CD4-positive, alpha-beta T cell treated with Interleukin-21 for 1 hour (primary cell): ENCODE measurements around the gene ST6GALNAC3.

Experiments
- DNase-seq: peaks from one replicate; pipeline ENCODE4 v3.0.0-alpha.2; 2020

The ST6GALNAC3 gene

DNA sequence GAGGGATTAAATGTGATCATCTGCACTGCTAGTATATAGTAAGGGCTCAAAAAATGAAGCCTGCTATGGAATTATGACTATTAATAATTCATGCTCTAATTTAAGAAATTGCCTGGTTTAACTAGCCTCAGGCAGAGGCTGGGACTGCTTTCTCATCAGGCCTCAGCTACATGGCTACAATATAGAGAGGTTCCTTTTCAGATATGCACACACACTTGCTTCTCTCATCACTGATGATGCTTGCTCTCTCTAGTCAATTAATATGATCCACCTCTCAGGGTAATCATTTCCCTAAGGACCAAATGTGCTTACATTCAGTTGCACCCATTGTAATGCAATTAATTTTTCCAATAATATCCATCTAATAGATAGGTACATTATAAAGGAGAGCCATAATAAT lies 467.8 kb downstream of the ST6GALNAC3 start:
- DNase-seq: no peak

DNA sequence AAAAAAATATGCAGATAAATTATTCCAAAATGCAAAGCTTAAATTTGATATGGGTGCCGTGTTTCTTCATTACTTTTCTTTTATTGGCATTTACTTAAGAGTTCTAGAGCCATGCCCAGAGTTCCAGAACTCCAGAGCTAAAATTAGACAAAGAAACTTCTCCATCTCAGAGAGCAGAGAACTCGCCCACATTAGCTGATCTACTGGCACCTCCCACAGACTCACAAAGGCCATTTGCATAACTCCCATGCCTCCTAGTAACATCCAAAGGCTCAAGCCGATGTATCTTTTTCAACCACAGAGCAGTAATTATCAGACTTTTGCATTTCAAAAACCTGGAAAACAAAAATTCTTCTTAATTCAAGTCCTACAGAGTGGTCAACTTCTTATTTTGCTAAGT lies 468.9 kb downstream of the ST6GALNAC3 start:
- DNase-seq: no peak

DNA sequence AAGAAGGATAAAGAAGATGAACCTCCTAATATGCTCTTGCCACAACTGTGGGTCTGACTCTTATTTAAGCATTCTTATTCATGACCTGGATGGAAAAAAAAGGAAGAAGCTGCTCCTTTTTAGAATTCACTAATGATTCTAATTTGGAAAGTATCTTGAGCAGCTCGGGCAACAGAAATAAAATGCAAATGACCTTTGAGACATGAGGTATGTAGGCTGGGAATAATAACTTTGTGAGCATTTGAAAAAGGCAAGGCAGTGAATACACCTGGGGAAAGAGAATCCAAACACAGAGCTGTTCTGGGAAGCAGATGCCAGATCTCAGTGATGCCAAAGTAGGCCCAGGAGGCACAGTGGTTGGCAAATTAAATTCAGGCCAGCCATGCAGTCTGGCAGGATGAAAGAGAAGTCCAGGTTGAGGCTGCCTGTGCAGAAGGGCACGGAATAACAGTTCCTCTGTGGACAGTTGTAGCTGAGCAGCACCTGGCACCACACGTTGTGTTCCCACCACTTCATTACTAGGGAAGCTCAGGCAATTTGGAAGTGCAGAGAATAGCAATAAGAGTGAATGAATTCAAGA lies 471.9 kb downstream of the ST6GALNAC3 start:
- DNase-seq: no peak

GRCh38 chr1:76547916-76548315 lies 473.4 kb downstream of the ST6GALNAC3 start:
- DNase-seq: no peak

DNA sequence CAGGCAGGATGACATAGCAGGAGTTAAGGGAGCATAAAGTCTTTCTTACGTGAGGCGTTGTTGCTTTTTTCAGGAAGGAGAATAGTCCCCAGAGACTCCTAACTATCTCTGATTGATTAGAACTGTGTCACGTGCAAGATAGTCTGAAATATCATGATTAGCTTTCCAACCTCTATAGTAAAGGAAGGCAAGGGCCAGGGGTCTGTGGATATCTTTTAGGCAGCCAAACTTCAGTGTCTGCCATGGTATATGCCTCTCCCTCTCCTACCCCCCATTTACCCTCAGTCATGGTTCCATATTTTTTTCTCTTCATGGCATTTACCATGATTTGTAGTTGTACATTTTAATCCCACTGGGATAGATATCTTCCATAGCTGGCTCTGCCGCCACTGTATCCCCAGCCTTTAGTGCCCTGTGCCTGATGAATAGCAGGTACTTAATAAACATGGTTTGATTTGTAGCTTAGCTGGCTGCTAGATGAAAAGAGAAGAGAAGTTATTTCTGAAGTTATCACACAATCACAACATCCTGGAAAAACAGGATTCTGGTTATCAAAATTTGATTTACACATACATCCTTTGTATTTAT lies 474.1 kb downstream of the ST6GALNAC3 start:
- no peak for DNase-seq

- DNase-seq: no peak
Observed at GRCh38 chr1:76554283-76554682, 479.7 kb downstream of the ST6GALNAC3 start.

DNA sequence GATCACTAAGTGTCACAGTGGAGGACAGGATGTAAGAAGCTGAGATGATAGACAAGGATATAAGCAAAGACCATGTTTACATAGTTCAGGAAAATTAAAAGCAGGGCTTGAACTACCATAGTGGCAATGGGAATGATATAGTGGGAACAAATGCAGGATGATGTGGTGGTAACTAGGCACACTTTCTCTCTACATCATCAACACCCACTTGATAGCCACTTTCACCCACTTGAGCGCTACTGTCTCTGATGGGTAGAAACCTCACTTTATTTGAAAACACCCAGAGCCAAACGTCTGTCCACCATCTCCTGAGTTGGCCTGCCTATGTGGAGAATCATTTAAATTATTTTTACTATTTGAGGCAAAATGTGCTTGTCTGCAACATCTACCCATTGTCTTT lies 487.7 kb downstream of the ST6GALNAC3 start:
- DNase-seq: no peak

- no peak for DNase-seq
Observed at GRCh38 chr1:76568573-76569238, 494.2 kb downstream of the ST6GALNAC3 start.

GRCh38 chr1:76571248-76571647 lies 496.7 kb downstream of the ST6GALNAC3 start:
- no peak for DNase-seq

- DNase-seq: no peak
Observed at GRCh38 chr1:76572229-76572628, 497.7 kb downstream of the ST6GALNAC3 start.

- no peak for DNase-seq
Observed at GRCh38 chr1:76576876-76577524, 502.5 kb downstream of the ST6GALNAC3 start.

DNA sequence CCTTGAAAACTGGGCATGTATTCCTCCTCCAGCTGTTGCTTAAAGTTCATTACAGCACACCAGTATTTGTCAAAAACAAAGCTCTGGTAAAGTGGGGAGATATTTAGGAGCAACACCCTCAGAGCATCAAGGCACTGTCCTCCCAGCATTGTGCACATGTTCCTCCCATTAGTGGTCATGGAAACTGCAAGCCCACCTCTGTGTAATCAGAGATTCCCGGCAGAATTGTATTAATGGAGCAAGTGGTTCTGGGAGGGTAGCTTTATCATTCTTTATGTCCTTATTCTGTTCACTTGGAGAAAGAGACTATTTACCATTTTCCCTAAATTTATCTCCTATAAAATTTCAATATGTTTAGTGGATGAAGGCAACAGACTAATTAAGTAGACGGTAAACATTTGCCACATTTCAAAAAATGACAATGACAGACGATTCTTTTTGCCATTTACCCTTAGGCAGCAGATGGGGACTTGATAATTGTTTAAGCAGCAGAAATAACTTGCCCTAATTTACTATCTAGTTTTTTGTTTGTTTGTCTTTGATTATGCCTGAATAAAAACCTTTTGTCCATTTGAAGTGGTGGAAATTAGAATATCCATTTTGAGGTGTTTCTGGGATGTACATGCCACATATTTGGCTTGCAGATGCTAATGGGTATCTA lies 503.1 kb downstream of the ST6GALNAC3 start:
- no peak for DNase-seq

- DNase-seq: no peak
Observed at GRCh38 chr1:76580206-76580605, 505.7 kb downstream of the ST6GALNAC3 start.

DNA sequence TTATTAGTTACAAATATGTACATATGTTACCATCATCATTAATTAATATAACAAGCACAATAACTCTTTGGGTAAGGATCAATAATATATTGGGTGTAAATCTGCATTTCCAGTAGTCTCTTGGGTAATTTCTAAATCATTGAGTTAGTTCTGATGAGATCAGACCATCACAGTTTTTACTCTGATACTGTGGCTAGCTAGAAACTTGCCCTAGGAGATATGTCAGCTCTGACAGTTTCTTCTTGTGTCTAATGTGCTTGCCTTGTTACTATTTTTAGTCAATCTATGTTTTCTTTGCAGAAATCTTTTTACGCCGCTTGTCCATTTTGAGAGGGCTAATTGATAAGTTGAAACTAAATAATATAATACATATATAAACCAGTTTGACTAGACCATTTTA lies 507.2 kb downstream of the ST6GALNAC3 start:
- no peak for DNase-seq

- no peak for DNase-seq
Observed at GRCh38 chr1:76583235-76583868, 508.8 kb downstream of the ST6GALNAC3 start.

- no peak for DNase-seq
Observed at GRCh38 chr1:76583875-76584477, 509.4 kb downstream of the ST6GALNAC3 start.

DNA sequence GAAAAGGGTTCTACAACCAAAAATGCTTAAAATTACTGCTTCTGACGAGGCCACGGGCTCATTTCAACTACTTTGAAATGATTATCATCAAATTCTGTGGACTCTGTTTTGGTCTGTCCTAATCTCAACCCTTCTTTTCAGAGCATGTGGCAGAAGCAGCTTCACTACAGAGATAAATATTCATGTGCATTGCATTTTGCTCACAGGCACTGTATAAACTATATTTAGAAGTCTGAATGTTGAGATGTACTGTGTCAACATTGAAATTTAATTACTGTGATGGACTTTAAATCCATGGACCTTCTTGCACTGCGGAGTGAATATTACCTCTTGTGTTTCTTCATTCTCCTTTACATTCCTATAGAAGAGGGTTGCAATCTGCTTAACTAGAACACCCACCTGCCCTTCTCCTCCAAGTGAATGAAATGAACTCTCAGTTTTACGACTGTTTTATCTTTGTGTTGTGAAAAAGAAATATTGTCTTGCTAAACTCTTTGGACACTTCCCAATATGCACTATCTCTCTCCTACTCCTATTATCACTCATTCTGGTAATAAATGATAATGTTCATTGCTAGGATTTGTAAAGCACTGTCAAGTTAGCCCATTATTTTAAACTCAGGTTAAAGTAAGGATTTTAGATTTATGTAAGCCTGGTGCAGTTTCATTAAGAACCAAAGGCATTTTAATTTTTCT lies 511.6 kb downstream of the ST6GALNAC3 start:
- DNase-seq: no peak

- no peak for DNase-seq
Observed at GRCh38 chr1:76587212-76587611, 512.7 kb downstream of the ST6GALNAC3 start.

DNA sequence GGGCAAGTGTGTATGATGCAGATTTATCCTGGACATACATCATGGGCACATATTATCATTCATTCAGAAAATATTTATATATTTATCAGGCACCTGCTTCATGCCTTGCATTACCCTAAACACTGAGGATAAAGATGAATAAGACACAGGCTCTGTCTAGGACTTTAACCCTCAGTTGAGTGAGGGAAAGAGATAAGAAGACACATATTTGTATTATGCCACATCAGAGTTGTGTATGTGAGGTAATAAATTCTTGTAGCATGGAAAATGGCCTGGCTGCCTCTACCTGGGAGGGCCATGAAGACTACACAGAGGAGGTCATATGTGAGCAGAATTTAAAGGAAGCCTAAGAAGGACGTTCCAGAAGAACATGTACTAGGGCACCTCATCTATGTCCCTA lies 516.9 kb downstream of the ST6GALNAC3 start:
- no peak for DNase-seq

- no peak for DNase-seq
Observed at GRCh38 chr1:76591963-76592362, 517.4 kb downstream of the ST6GALNAC3 start.

DNA sequence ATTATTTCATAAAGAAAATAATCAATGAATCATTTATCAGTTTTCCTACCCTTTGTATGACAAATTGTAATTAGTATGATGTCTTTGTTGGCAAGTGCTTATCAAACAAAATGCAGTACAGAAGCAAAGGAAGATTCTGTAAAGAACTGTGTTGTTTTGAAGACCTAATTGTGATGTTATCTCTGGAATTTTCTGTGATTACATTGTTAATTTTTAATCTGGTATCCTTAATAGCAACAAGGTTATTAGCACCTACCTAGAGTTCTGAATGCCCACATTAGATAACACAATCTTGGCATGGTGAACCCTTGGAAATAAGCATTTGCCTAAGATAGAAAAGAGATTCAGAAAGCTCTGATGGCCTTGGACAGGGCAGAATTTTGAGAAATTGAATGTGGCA lies 518.6 kb downstream of the ST6GALNAC3 start:
- DNase-seq: no peak

DNA sequence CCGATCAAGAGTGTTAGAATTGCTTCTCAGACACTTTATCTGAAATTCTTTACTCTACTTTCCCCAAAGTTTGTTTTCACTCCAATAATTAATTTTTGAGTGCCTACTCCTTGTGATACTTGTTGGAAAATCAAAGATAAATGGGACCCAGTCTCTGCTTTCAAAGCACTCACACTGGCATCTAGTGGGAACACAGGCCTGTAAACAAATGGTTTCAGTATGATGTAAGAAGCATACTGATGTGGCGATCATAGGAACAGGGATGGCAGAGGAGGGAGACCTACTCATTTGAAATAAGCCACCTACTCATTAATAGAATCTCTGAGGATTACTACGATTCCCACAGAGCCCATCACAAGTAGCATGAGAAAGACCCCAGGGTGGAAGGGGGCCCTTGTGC lies 519.1 kb downstream of the ST6GALNAC3 start:
- DNase-seq: no peak
